HG03378 (cell line): ENCODE results near the gene SLIT3.

Experiments used
- ATAC-seq: cut with Tn5 transposase; IDR thresholded peaks from one replicate; pipeline ENCODE4 v1.9.1; 2021; ENCODE audit warnings: mild to moderate bottlenecking, moderate library complexity; ENCODE audit not compliant: unreplicated experiment

Gene SLIT3

GRCh38 chr5:168878135-168878745, 422.7 kb downstream of the SLIT3 start:
- ATAC-seq: no peak

GRCh38 chr5:168877132-168877892, 423.6 kb downstream of the SLIT3 start:
- ATAC-seq: no peak

DNA sequence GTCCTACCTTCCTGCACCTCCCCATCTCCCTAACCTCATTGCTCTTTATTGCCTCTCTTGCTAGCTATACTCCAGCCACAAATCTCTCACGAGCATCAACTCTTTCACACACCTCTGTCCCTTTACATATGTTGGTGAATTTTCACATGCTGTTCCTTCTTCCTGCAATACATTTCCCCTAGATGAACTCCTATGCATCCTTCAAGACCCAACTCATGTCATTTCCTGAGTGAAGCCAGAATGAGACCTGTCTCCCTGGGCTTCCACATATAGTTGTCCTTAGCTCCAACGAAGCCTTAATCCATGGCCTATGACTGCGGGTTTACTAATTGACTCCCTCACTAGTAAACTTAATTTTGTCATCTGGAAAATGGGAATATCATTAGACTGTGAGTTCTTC, 424.5 kb downstream of the SLIT3 start:
- no peak for ATAC-seq

DNA sequence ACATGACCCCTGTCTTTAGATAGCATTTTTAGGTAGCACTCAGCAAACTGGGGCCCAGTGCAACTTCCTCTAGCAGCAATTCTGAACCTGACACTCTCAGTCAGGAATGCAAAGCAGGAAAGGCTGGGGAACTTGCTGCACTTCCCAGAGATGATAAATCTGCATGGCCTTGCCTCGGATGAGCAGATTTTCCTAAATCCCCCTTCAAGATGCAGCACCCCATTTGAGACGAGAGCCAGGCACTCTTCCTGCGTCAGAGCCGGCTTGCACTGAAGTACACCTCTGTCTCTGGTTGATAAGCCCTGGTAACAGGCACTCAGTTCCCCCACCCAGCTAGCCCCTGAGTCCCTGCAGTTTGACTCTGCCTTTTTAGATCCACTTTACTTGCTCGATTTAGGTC, 425.1 kb downstream of the SLIT3 start:
- no peak for ATAC-seq

DNA sequence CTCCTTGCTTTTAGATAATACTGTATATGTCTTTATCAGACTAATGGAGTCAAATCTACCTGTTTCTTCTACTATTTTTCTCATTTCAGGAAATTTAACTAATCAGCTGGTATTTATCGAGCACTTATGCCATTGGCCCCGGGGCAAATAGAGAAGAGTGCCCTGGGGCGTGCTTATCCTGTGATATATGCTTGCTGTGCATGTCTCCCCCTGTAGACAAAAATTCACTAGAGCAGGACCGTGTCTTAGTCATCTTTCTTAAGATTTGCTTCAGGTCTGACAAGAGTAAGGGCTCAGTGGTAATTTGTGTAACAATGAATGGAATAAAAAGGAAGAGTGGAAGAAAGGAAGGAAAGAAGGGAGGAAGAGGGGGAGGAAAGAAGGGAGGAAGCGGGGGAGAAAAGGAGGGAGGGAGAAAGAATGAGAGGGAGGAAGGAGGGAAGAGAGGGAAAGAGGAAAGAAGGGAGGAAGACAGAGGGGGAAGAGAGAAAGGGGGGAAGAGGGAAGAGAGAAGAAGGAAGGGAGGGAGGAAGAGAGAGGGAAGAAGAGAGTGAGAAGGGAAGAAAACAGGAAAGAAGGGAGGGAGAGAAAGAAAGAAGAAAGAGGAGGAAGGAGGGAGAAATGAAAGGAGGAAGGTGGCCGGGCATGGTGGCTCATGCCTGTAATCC, 426.1 kb downstream of the SLIT3 start:
- no peak for ATAC-seq

- ATAC-seq: no peak
Observed at GRCh38 chr5:168872246-168872645, 428.7 kb downstream of the SLIT3 start.

GRCh38 chr5:168870910-168871309, 430.0 kb downstream of the SLIT3 start:
- ATAC-seq: no peak

DNA sequence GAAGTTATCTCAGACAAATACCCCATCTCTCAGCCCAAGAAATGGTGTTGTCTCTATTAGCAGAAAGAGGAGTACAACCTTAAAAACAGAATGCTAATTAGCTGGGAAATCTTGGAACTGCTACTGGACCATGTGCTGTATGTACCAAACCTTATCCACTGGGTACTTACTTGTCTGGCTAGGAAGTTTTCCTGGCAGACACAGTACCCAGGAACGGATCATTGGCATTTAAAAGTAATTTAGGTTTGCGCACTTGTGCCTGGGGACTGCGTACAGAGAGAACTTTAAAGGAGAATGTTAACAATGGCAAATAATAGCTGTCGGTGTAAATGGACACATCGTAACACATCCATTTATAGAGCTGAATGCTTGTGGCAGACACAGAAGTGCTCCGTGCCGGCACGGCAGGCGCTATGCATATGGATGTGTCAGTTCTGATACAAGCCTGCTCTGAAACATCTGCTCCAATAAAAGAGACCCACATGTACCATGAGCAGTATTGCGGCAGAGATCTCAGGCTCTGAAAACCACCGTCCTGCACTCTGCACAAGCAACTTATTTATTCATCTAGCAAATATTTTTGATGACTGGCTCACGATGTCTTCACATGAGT, 431.2 kb downstream of the SLIT3 start:
- no peak for ATAC-seq

DNA sequence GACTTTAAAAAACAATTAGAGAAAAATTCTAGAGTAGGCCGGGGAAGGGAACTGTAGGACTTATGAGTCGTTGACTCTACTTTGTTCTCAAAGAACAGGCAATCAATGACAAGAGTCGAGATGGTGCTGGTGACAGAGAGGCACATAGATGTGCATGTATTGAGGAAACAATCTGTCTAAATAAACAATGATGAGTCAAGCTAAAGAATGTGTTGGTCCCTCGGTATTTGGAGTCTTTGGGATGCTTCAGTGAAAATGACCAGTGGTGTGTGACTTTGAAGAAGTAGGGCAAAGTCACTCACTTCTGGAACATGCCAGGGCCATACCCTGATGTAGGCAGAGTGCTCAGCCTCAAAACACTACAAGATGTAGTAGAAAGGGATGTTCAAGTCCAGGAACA, 433.7 kb downstream of the SLIT3 start:
- no peak for ATAC-seq

DNA sequence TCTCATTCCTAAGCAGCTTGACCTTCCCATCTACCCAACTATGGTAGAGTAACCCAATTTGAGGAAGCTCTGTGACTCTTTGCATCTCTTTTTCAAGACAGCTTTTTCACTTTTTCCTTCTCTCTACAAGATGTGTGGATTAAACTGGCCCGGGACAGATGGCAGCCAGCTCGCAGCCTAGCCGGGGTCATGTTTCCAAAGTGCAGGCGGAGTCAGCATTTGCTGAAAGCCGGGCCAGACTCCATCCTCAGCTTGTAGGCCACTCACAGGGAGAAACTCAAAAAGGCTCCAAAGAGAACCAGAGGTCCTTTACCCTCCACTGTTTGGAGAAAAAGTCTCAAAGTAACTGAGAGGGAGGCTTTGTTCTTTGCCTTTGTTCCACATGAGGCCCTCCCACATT, 435.0 kb downstream of the SLIT3 start:
- ATAC-seq: no peak

GRCh38 chr5:168863021-168863420, 437.9 kb downstream of the SLIT3 start:
- no peak for ATAC-seq

DNA sequence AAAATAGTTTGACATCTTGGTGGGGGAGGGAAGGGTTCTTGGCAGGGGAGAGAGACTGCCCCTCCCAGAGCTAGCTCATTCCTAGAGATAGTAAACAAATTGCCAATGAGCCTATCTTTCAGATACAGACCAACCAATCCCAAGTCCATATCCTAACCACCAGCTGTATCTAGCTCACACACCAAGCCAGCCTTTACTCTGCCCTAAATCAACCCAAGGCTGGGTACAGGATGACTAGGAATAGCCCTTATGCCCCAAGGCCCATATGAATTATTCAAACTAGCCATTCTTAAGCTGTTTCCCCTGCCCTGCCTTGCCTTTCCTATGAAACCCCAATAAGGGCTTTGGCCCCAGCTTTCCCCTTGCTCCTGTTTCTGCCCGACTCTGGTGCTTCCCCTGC, 440.4 kb downstream of the SLIT3 start:
- no peak for ATAC-seq

GRCh38 chr5:168860081-168860480, 440.9 kb downstream of the SLIT3 start:
- no peak for ATAC-seq

GRCh38 chr5:168859471-168859870, 441.5 kb downstream of the SLIT3 start:
- ATAC-seq: no peak

- no peak for ATAC-seq
Observed at GRCh38 chr5:168858994-168859393, 441.9 kb downstream of the SLIT3 start.

DNA sequence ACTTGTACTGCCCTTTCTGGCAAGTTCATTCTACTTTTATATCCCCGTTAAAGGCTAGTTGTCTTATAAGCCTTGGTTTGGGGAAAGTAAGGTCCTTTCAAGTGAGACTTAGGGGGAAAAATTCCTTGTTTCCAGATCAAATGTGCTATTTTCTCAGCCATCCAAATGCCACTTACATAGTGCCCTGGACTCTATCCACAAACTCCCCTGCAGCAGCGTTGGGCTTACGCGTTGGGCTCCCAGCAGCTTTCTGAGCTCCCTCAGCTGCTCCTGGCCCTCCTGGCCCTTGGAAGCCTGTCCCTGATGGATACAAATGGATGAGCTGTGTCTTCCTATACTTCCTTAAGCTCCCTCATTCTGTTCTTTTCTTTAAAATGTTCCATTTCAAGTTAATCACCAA, 442.6 kb downstream of the SLIT3 start:
- ATAC-seq: no peak

DNA sequence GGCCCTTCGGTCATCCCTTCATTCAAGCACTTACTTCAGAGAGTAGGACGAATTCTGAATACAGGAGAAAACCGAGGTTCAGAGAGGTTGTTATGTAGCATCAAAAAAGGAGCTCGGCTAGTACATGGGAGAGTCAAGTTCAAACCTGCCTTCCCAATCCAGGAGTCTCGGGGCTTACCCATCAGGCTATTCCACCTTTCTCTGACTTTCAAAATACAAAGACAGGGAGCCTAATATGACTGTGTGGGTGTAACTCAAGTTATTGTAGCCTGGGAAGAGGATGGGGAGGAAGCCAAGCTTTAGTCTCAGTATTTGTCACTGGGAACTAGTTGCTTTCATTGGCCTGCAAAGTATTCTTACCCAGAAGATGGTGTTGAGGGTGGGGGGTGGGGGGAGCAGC, 447.0 kb downstream of the SLIT3 start:
- no peak for ATAC-seq

GRCh38 chr5:168852329-168852728, 448.6 kb downstream of the SLIT3 start:
- peak; percentile 14 for ATAC-seq

- ATAC-seq: peak; percentile 75
Observed at GRCh38 chr5:168851902-168852321, 449.0 kb downstream of the SLIT3 start.

GRCh38 chr5:168850683-168851082, 450.3 kb downstream of the SLIT3 start:
- ATAC-seq: no peak

- no peak for ATAC-seq
Observed at GRCh38 chr5:168848569-168848968, 452.4 kb downstream of the SLIT3 start.
